WI38 (cell line): ENCODE measurements around the gene UVRAG.
"Not testable (repeated sequence)": the region's sequence is repeated elsewhere in the genome, so short reads cannot be mapped to it uniquely, and the experiment has no call there.

Experiments
- H3K4me3 ChIP-seq: 2 replicates; pipeline ENCODE4 v1.5.1; 2011; ENCODE audit warnings: low read depth, mild to moderate bottlenecking, control low read depth, low read length
- CTCF ChIP-seq: IDR thresholded peaks from 2 replicates; pipeline ENCODE4 v1.5.1; 2012; ENCODE audit warnings: low read depth, mild to moderate bottlenecking, control low read depth, low read length

The UVRAG gene

GRCh38 chr11:75968021-75968625, 153.1 kb downstream of the UVRAG start:
- no peak overlapping the region for H3K4me3 ChIP-seq

GRCh38 chr11:75969626-75970308, 154.8 kb downstream of the UVRAG start:
- no peak overlapping the region for H3K4me3 ChIP-seq
- TF ChIP-seq CTCF = no peak

More at GRCh38 chr11:75968021-75968625, 153.1 kb downstream of the UVRAG start:
- no peak for TF ChIP-seq CTCF

- H3K4me3 ChIP-seq = not testable (repeated sequence)
Observed at GRCh38 chr11:75973710-75974109, 158.7 kb downstream of the UVRAG start.

GRCh38 chr11:75979075-75979474, 164.1 kb downstream of the UVRAG start:
- not testable (repeated sequence) for H3K4me3 ChIP-seq

- H3K4me3 ChIP-seq = not testable (repeated sequence)
Observed at GRCh38 chr11:75979479-75980027, 164.5 kb downstream of the UVRAG start.

GRCh38 chr11:75980031-75980430, 165.0 kb downstream of the UVRAG start:
- H3K4me3 ChIP-seq = no peak overlapping the region
- no peak for TF ChIP-seq CTCF

GRCh38 chr11:75981546-75981945, 166.5 kb downstream of the UVRAG start:
- H3K4me3 ChIP-seq = no peak overlapping the region
- no peak for TF ChIP-seq CTCF

GRCh38 chr11:75982309-75982708, 167.3 kb downstream of the UVRAG start:
- no peak for TF ChIP-seq CTCF
- H3K4me3 ChIP-seq = no peak overlapping the region

- TF ChIP-seq CTCF = no peak
- no peak overlapping the region for H3K4me3 ChIP-seq
Observed at GRCh38 chr11:75986966-75987365, 172.0 kb downstream of the UVRAG start.
